Measurements from ENCODE around the gene COQ7.

COQ7 gene

DNA sequence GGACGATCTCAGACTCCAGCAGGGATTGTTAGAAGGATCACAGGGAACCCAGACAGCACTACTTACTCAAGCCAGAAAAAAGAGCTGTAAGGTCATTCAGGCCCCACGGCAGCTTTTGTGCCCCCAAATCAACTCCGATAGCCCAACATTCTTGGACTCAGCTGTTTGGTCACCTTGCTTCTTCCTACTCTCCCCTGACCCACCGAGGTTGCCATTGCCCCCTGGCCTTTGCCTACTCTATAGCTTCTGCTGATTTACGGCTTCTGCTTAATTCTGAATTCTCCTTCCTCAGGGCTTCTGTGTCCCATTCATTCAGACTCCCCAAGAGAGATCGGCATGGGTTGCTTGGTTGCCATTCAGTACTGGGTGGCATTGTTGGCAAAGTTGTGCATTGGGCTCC lies 37.7 kb downstream of the COQ7 start:
- Histone ChIP-seq H3K36me3 (ENCODE audit: insufficient read depth, insufficient read length, low read length) (no peaks in the 10 kb centered on the region), H3K9me3 (ENCODE audit: insufficient read depth, low read length) (peaks cover 1% of the 10 kb centered on the region; the same call in 1 of the 2 replicates), H3K4me3 (ENCODE audit: insufficient read length, low read depth) (no peak overlapping the region), H3K4me1 (ENCODE audit: insufficient read depth, insufficient read length) (peaks cover 11% of the 10 kb centered on the region), H3K9ac (ENCODE audit: insufficient read length, low read depth) (no peak overlapping the region), H3K27me3 (ENCODE audit: insufficient read depth, insufficient read length) (no peaks in the 10 kb centered on the region)
- no peak for TF ChIP-seq ZNF274 (IDR thresholded peaks at IDR 0.05; ENCODE audit: low read depth, low read length)
- TF ChIP-seq SUZ12 (IDR thresholded peaks at IDR 0.05; ENCODE audit: extremely low read depth, insufficient read depth, insufficient read length) = no peak
- TF ChIP-seq YY1 (IDR thresholded peaks at IDR 0.05; ENCODE audit: insufficient read depth, insufficient read length) = no peak
- DNase-seq (ENCODE audit: low read depth, low spot score) = no peak

DNA sequence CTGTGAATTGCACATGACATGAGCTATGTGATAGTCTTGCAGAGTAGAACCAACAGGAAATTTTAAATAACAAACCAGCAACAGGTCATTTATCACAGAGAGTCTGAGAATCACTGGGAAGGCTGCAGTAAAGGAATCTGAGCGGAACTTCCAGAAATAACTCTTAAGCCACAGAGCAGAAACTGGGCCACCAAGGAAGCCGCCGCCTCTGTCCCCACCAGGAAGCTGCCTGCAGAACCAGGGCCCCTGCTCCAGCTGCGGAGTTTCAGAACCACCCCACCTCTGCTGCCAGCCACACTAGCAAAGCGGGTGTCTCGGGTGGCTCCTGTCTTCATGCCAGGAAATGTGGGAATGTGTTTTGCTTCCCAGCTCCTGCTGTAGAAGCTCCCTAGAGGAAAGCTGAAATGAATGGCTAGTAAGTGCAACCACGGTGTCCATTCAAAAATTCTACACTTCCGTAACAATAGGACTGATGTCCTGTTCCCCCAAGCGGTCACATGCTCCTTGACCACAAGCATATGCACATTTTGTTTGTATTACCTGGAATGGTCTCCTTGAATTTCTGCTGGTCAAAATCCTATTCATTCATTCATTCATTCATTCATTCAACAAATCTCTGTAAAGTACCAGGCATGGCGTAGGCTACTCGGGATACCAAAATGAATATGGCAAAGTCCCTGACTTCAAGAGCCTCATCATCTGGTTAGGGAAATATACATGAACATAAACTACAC lies 38.6 kb downstream of the COQ7 start:
- Histone ChIP-seq H3K27me3 (ENCODE audit: insufficient read depth, insufficient read length) (no peaks in the 10 kb centered on the region), H3K9ac (ENCODE audit: insufficient read length, low read depth) (no peak overlapping the region), H3K36me3 (ENCODE audit: insufficient read depth, insufficient read length, low read length) (no peaks in the 10 kb centered on the region), H3K9me3 (ENCODE audit: insufficient read depth, low read length) (no peaks in the 10 kb centered on the region), H3K4me3 (ENCODE audit: insufficient read length, low read depth) (no peak overlapping the region), H3K4me1 (ENCODE audit: insufficient read depth, insufficient read length) (peaks cover 11% of the 10 kb centered on the region)
- TF ChIP-seq SUZ12 (IDR thresholded peaks at IDR 0.05; ENCODE audit: extremely low read depth, insufficient read depth, insufficient read length) (no peak), YY1 (IDR thresholded peaks at IDR 0.05; ENCODE audit: insufficient read depth, insufficient read length) (no peak), ZNF274 (IDR thresholded peaks at IDR 0.05; ENCODE audit: low read depth, low read length) (no peak)
- no peak for DNase-seq (ENCODE audit: low read depth, low spot score)

DNA sequence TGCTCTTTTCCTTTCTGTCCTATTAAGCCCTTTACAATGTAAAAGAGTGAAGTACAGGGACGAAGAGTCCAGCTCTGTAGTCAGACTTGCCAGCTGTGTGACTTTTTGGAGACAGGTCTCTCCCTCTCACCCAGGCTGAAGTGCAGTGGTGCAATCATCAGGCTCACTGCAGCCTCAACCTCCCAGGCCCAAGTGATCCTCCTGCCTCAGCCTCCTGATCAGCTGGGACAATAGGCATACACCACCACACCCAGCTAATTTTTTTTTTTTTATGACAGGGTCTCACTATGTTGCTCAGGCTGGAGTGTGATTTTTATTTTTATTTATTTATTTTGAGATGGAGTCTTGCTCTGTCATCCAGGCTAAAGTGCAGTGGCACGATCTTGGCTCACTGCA lies 39.2 kb downstream of the COQ7 start:
- no peaks in the 10 kb centered on the region for H3K27me3 ChIP-seq (ENCODE audit: insufficient read depth, insufficient read length)
- no peaks in the 10 kb centered on the region for H3K36me3 ChIP-seq (ENCODE audit: insufficient read depth, insufficient read length, low read length)
- H3K4me1 ChIP-seq (ENCODE audit: insufficient read depth, insufficient read length) = peaks cover 11% of the 10 kb centered on the region
- no peaks in the 10 kb centered on the region for H3K9me3 ChIP-seq (ENCODE audit: insufficient read depth, low read length)
- no peak for TF ChIP-seq SUZ12 (IDR thresholded peaks at IDR 0.05; ENCODE audit: extremely low read depth, insufficient read depth, insufficient read length)
- no peak for TF ChIP-seq YY1 (IDR thresholded peaks at IDR 0.05; ENCODE audit: insufficient read depth, insufficient read length)
- no peak for TF ChIP-seq ZNF274 (IDR thresholded peaks at IDR 0.05; ENCODE audit: low read depth, low read length)
- H3K4me3 ChIP-seq (ENCODE audit: insufficient read length, low read depth) = no peak overlapping the region
- DNase-seq (ENCODE audit: low read depth, low spot score) = no peak
- H3K9ac ChIP-seq (ENCODE audit: insufficient read length, low read depth) = no peak overlapping the region

DNA sequence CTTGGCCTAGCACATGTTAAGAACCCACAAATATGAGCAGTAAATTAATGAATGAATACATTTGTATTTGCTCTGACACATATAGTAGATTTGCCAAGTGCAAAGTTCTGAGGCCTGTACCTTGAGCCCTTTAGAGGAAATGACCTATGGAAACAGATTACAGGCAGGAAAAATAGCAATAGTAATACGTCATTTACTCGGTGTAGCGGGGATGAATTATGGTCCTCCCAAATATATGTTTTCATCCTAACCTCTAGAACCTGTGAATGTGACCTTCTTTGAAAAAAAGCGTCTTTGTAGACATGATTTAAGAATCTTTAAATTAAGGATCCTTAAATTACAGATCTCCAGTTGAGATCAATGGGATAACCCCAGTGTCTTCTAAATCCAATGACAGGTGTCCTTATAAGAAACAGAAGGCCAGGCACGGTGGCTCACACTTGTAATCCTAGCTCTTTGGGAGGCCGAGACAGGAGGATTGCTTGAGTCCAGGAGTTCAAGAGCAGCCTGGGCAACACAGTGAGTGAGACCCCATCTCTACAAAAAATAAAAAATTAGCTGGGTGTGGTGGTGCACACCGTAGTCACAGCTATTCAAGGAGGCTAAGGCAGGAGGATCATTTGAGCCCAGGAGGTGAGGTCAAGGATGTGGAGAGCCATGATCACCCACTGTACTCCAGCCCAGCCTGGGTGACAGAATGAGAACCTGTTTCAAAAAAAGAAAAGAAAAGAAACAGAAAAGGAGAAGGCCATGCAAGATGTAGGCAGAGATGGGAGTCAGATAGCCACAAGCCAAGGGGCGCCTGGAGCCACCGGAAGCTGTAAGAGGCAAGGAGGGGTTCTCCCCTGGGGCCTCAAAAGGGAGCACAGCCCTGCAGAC lies 41.2 kb downstream of the COQ7 start:
- Histone ChIP-seq H3K9ac (ENCODE audit: insufficient read length, low read depth) (no peak overlapping the region), H3K36me3 (ENCODE audit: insufficient read depth, insufficient read length, low read length) (no peaks in the 10 kb centered on the region), H3K4me1 (ENCODE audit: insufficient read depth, insufficient read length) (peaks cover 14% of the 10 kb centered on the region), H3K9me3 (ENCODE audit: insufficient read depth, low read length) (no peaks in the 10 kb centered on the region), H3K4me3 (ENCODE audit: insufficient read length, low read depth) (no peak overlapping the region), H3K27me3 (ENCODE audit: insufficient read depth, insufficient read length) (no peaks in the 10 kb centered on the region)
- DNase-seq (ENCODE audit: low read depth, low spot score) = no peak
- TF ChIP-seq YY1 (IDR thresholded peaks at IDR 0.05; ENCODE audit: insufficient read depth, insufficient read length) (no peak), ZNF274 (IDR thresholded peaks at IDR 0.05; ENCODE audit: low read depth, low read length) (no peak), SUZ12 (IDR thresholded peaks at IDR 0.05; ENCODE audit: extremely low read depth, insufficient read depth, insufficient read length) (no peak)

DNA sequence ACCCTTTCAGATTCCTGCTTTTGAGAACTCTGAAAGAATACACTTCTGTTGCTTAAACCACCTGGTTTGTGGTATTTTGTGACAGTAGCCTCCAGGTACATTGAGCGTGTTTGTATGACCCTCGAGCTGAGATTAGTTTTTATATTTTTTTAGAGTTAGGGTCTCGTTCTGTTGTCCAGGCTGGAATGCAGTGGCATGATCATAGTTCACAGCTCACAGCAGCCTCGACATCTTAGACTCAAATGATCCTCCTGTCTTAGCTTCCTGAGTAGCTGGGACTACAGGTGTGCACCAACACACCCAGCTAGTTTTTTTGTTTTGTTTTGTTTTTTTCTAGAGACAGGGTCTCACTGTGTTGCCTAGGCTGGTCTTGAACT lies 41.9 kb downstream of the COQ7 start:
- Histone ChIP-seq H3K9ac (ENCODE audit: insufficient read length, low read depth) (no peak overlapping the region), H3K4me1 (ENCODE audit: insufficient read depth, insufficient read length) (peaks cover 14% of the 10 kb centered on the region), H3K36me3 (ENCODE audit: insufficient read depth, insufficient read length, low read length) (no peaks in the 10 kb centered on the region), H3K27me3 (ENCODE audit: insufficient read depth, insufficient read length) (no peaks in the 10 kb centered on the region), H3K4me3 (ENCODE audit: insufficient read length, low read depth) (no peak overlapping the region), H3K9me3 (ENCODE audit: insufficient read depth, low read length) (no peaks in the 10 kb centered on the region)
- TF ChIP-seq SUZ12 (IDR thresholded peaks at IDR 0.05; ENCODE audit: extremely low read depth, insufficient read depth, insufficient read length) = no peak
- no peak for TF ChIP-seq ZNF274 (IDR thresholded peaks at IDR 0.05; ENCODE audit: low read depth, low read length)
- TF ChIP-seq YY1 (IDR thresholded peaks at IDR 0.05; ENCODE audit: insufficient read depth, insufficient read length) = no peak
- DNase-seq (ENCODE audit: low read depth, low spot score) = no peak

DNA sequence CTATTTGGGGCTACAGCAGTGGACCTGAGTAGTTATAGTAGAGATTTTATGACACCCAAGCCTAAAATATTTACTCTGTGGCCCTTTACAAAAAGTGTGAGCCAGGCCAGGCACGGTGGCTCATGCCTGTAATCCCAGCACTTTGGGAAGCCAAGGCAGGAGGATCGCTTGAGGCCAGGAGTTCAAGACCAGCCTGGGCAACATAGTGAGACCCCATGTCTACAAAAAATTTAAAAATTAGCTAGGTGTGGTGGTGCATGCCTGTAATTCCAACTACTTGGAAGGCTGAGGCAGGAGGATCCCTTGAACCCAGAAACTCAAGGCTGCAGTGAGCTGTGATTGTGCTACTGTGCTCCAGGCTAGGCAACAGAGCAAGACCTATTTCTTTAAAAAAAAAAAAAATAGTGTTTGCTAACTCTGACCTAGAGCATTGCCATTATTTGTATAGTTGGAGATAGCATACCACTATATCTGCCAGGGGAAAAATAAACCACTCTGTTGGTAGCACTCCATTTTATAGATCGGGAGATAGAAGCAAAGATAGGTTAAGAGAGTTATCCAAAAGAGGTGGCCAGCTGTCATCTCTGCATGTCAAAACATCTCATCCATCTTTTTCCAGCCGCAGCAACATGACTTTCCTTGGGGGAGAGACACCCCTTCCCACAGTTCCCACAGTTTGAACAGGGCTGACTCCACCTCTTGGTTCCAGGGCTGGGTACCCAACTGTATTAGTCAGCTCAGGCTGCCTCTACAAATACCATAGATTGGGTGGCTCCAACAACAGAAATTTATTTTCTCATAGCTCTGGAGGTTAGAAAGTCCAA lies 43.3 kb downstream of the COQ7 start:
- TF ChIP-seq ZNF274 (IDR thresholded peaks at IDR 0.05; ENCODE audit: low read depth, low read length) (no peak), YY1 (IDR thresholded peaks at IDR 0.05; ENCODE audit: insufficient read depth, insufficient read length) (no peak), SUZ12 (IDR thresholded peaks at IDR 0.05; ENCODE audit: extremely low read depth, insufficient read depth, insufficient read length) (no peak)
- Histone ChIP-seq H3K4me1 (ENCODE audit: insufficient read depth, insufficient read length) (peaks cover 11% of the 10 kb centered on the region), H3K27me3 (ENCODE audit: insufficient read depth, insufficient read length) (peaks cover 3% of the 10 kb centered on the region)

More for the DNA sequence above, 43.3 kb downstream of the COQ7 start:
- no peak for DNase-seq (ENCODE audit: low read depth, low spot score)
- H3K36me3 ChIP-seq (ENCODE audit: insufficient read depth, insufficient read length, low read length) = peaks cover 13% of the 10 kb centered on the region
- no peak overlapping the region for H3K4me3 ChIP-seq (ENCODE audit: insufficient read length, low read depth)
- H3K9me3 ChIP-seq (ENCODE audit: insufficient read depth, low read length) = no peaks in the 10 kb centered on the region; the same call in 1 of the 2 replicates
- H3K9ac ChIP-seq (ENCODE audit: insufficient read length, low read depth) = no peak overlapping the region
